Activated CD4-positive, alpha-beta T cell treated with anti-CD3 and anti-CD28 coated beads for 36 hours (primary cell): ENCODE data around the gene KRTAP9-6. TPM values are rescaled to one million over a fixed set of nuclear protein-coding genes. Genes with fewer than 3 reads are reported as not detected.
"Not testable (repeated sequence)": the region's sequence is repeated elsewhere in the genome, so short reads cannot be mapped to it uniquely, and the experiment has no call there.

Source experiments
- ATAC-seq: fragments of 200-7000 bp; cut with Tn5 transposase; one replicate; pipeline ENCODE4 v1.10.0; 2021; ENCODE audit warnings: mild to moderate bottlenecking, moderate library complexity
- CTCF ChIA-PET: fragments of 350-600 bp; sonication (Branson Sonifier 250); formaldehyde crosslinking; loops from one replicate; lab custom pipeline; 2021; ENCODE audit warnings: antibody characterized with exemption; lab: Charles Lee
- POLR2A ChIA-PET: fragments of 350-600 bp; sonication (Branson Sonifier 250); formaldehyde crosslinking; loops from one replicate; lab custom pipeline; 2021; ENCODE audit warnings: antibody characterized with exemption, inconsistent platforms; lab: Charles Lee
- DNase-seq: peaks from one replicate; pipeline ENCODE4 v3.0.0-alpha.2; 2020
- H3K27ac Mint-ChIP-seq: one replicate; pipeline ENCODE4 v1.8.0; 2021; ENCODE audit warnings: mixed read lengths
- H3K27me3 Mint-ChIP-seq: one replicate; pipeline ENCODE4 v1.8.0; 2021; ENCODE audit warnings: mixed read lengths
- H3K36me3 Mint-ChIP-seq: one replicate; pipeline ENCODE4 v1.8.0; 2021; ENCODE audit warnings: low read depth, mixed read lengths
- H3K4me1 Mint-ChIP-seq: one replicate; pipeline ENCODE4 v1.8.0; 2021; ENCODE audit warnings: mixed read lengths
- H3K4me3 Mint-ChIP-seq: one replicate; pipeline ENCODE4 v1.8.0; 2021; ENCODE audit warnings: mild to moderate bottlenecking, moderate library complexity, mixed read lengths
- H3K9me3 Mint-ChIP-seq: one replicate; pipeline ENCODE4 v1.8.0; 2021; ENCODE audit warnings: low read depth, mixed read lengths
- intact Hi-C, 2 experiments: fragments of 100-400 bp; cut with DNase I in 1 of 2; cut with micrococcal nuclease in 1 of 2; formaldehyde crosslinking; loops; one replicate each; pipeline versions ENCODE4 v1.14.2 to v1.15.1; 2022 to 2024; cut with DNase I, micrococcal nuclease
- total RNA-seq, 2 experiments: library from RNA; stranded (reverse); gene quantifications; one replicate each; pipeline ENCODE4 v1.2.3, GENCODE V29; 2021

KRTAP9-6 gene, protein sequence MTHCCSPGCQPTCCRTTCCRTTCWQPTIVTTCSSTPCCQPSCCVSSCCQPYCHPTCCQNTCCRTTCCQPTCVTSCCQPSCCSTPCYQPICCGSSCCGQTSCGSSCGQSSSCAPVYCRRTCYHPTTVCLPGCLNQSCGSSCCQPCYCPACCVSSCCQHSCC
- not detected for total RNA-seq

DNA sequence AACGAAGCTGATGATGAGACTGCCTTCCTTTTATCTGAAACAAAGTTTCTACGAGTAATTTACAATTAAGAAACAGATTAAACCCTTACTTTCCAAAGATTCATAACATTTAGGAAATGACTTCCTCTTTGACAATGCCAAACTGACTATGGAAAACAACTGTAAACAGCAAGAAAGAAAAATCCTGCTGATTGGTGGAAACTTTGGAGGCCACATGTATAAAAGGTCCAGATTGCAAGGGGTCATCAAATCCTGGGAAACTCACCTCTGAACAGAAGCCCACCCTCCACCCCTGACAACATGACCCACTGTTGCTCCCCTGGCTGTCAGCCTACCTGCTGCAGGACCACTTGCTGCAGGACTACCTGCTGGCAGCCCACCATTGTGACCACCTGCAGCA lies at the start of gene KRTAP9-6:
TSS of gene KRTAP9-6 (plus strand) at position 301 of the 400 bp plus-strand sequence. CDS start at position 301, 0 bp downstream.
- Mint-ChIP-seq H3K9me3 (no peaks in the 10 kb centered on the region), H3K4me1 (peaks cover 18% of the 10 kb centered on the region), H3K27ac (no peak within 1 kb of the TSS), H3K36me3 (no peaks in the 10 kb centered on the region), H3K27me3 (no peaks in the 10 kb centered on the region), H3K4me3 (no peak within 1 kb of the TSS)
- intact Hi-C loops: no loop called here
- ATAC-seq (no peak), DNase-seq (no peak)
- ChIA-PET CTCF (no interaction called here), POLR2A (no interaction called here)

GRCh38 chr17:41215681-41216080 lies 49.5 kb upstream of the KRTAP9-6 start:
- Mint-ChIP-seq H3K9me3 (peaks cover 4% of the 10 kb centered on the region), H3K4me1 (peaks cover 8% of the 10 kb centered on the region), H3K36me3 (no peaks in the 10 kb centered on the region), H3K27me3 (peaks cover 7% of the 10 kb centered on the region), H3K27ac (no peak overlapping the region), H3K4me3 (no peak overlapping the region)
- intact Hi-C loops: no loop called here
- ChIA-PET CTCF (interaction anchor here (0.6 kb wide), 1 partner anchor 308 kb away, joined by 3 read pairs; no protein-coding TSS in a partner anchor), POLR2A (no interaction called here)
- ATAC-seq (no peak), DNase-seq (no peak)

GRCh38 chr17:41223821-41224220 lies 41.4 kb upstream of the KRTAP9-6 start:
- no peak for ATAC-seq
- Mint-ChIP-seq H3K36me3 (no peaks in the 10 kb centered on the region), H3K9me3 (peaks cover 4% of the 10 kb centered on the region), H3K27ac (no peak overlapping the region), H3K27me3 (no peaks in the 10 kb centered on the region), H3K4me1 (no peaks in the 10 kb centered on the region), H3K4me3 (no peak overlapping the region)
- intact Hi-C loops: no loop called here
- DNase-seq: no peak
- ChIA-PET CTCF (no interaction called here), POLR2A (no interaction called here)

DNA sequence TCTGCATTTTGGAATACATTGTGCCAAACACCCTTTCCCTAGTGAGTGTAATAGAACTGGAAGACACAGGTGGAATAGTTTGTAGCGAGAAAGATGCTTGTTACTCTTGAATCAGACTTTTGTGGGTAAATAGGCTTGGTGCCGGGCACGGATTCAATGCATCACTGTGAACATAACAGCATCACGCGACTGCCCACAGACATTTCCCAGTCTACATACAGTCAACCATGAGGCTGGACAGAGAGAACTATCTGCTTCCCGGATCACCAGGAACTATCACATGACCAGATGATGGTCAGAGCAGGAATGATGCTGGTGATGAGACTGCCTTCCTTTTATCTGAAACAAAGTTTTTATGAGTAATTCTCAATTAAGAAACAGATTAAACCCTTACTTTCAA lies 39.1 kb upstream of the KRTAP9-6 start:
- Mint-ChIP-seq H3K27me3 (no peaks in the 10 kb centered on the region), H3K36me3 (no peaks in the 10 kb centered on the region), H3K27ac (no peak overlapping the region), H3K4me1 (no peaks in the 10 kb centered on the region), H3K4me3 (no peak overlapping the region), H3K9me3 (no peaks in the 10 kb centered on the region)
- intact Hi-C loops: no loop called here
- no peak for ATAC-seq
- CTCF ChIA-PET: interaction anchor here (0.7 kb wide), 1 partner anchor 376 kb away, joined by 3 read pairs; no protein-coding TSS in a partner anchor
- POLR2A ChIA-PET: no interaction called here
- no peak for DNase-seq

GRCh38 chr17:41226598-41227095 lies 38.5 kb upstream of the KRTAP9-6 start, which contains the start of gene KRTAP9-2:
TSS of gene KRTAP9-2 (plus strand) at chr17:41226648. CDS start at chr17:41226655, 7 bp downstream.
- CTCF ChIA-PET, H3K27me3 Mint-ChIP-seq, H3K36me3 Mint-ChIP-seq, DNase-seq, H3K4me3 Mint-ChIP-seq, intact Hi-C loops, H3K4me1 Mint-ChIP-seq, ATAC-seq, H3K9me3 Mint-ChIP-seq, H3K27ac Mint-ChIP-seq, POLR2A ChIA-PET: not testable (repeated sequence)

DNA sequence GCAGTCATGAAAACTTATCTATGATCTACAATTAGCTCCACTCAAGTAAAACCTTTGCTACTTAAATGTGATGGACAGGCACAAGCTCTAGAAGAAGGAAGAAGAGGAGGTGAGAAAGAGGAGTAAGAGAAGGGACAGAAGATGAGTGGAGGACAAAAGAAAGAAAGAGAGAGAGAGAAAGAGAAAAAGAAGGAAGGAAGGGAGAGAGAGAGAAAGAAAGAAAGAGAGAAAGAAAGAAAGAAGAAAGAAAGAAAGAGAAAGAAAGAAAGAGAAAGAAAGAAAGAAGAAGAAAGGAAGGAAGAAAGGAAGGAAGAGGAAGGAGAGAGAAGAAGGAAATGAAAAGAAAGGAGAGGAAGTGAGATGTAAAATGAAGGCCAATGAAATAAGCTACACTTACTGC lies 35.1 kb upstream of the KRTAP9-6 start:
- no peak for ATAC-seq
- Mint-ChIP-seq H3K27ac (no peak overlapping the region), H3K9me3 (no peaks in the 10 kb centered on the region), H3K4me1 (no peaks in the 10 kb centered on the region), H3K4me3 (no peak overlapping the region), H3K36me3 (no peaks in the 10 kb centered on the region), H3K27me3 (peaks cover 4% of the 10 kb centered on the region)
- ChIA-PET CTCF (no interaction called here), POLR2A (interaction anchor here (0.6 kb wide), 1 partner anchor 93 kb away, joined by 4 read pairs; no protein-coding TSS in a partner anchor)
- intact Hi-C loops: no loop called here
- DNase-seq: no peak

GRCh38 chr17:41231731-41232130 lies 33.4 kb upstream of the KRTAP9-6 start:
- Mint-ChIP-seq H3K36me3 (no peaks in the 10 kb centered on the region), H3K4me1 (no peaks in the 10 kb centered on the region), H3K4me3 (no peak overlapping the region), H3K27me3 (peaks cover 4% of the 10 kb centered on the region), H3K9me3 (no peaks in the 10 kb centered on the region), H3K27ac (no peak overlapping the region)
- ATAC-seq: no peak
- ChIA-PET POLR2A (no interaction called here), CTCF (no interaction called here)
- intact Hi-C loops: no loop called here
- DNase-seq: no peak

- H3K9me3 Mint-ChIP-seq, H3K27me3 Mint-ChIP-seq, POLR2A ChIA-PET, H3K4me1 Mint-ChIP-seq, H3K36me3 Mint-ChIP-seq, intact Hi-C loops, CTCF ChIA-PET, H3K4me3 Mint-ChIP-seq, DNase-seq, ATAC-seq: not testable (repeated sequence)
- peak within 1 kb of the TSS; percentile 18 for H3K27ac Mint-ChIP-seq
These were observed 32.6 kb upstream of the KRTAP9-6 start, which contains the start of gene KRTAP9-3 for GRCh38 chr17:41232399-41233105. TSS of gene KRTAP9-3 (plus strand) at chr17:41232449. CDS start at chr17:41232502, 53 bp downstream.

- POLR2A ChIA-PET, CTCF ChIA-PET, ATAC-seq, H3K27me3 Mint-ChIP-seq, H3K36me3 Mint-ChIP-seq, DNase-seq, H3K4me1 Mint-ChIP-seq, intact Hi-C loops, H3K4me3 Mint-ChIP-seq, H3K27ac Mint-ChIP-seq, H3K9me3 Mint-ChIP-seq: not testable (repeated sequence)
These were observed 28.1 kb upstream of the KRTAP9-6 start for GRCh38 chr17:41237116-41237515.

DNA sequence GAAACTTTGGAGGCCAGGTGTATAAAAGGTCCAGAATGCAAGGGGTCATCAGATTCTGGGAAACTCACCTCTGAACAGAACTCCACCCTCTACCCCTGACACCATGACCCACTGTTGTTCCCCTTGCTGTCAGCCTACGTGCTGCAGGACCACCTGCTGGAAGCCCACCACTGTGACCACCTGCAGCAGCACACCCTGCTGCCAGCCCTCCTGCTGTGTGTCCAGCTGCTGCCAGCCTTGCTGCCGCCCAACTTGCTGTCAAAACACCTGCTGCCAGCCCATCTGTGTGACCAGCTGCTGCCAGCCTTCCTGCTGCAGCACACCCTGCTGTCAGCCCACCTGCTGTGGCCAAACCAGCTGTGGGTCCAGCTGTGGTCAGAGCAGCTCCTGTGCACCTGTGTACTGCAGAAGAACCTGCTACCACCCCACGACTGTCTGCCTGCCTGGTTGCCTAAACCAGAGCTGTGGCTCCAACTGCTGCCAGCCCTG lies 27.2 kb upstream of the KRTAP9-6 start, which contains the start of gene KRTAP9-8:
TSS of gene KRTAP9-8 (plus strand) at position 51 of the 489 bp plus-strand sequence. CDS start at position 104, 53 bp downstream.
- H3K27ac Mint-ChIP-seq, DNase-seq, POLR2A ChIA-PET, ATAC-seq, H3K9me3 Mint-ChIP-seq, H3K4me1 Mint-ChIP-seq, CTCF ChIA-PET, H3K27me3 Mint-ChIP-seq, H3K4me3 Mint-ChIP-seq, H3K36me3 Mint-ChIP-seq, intact Hi-C loops: not testable (repeated sequence)

DNA sequence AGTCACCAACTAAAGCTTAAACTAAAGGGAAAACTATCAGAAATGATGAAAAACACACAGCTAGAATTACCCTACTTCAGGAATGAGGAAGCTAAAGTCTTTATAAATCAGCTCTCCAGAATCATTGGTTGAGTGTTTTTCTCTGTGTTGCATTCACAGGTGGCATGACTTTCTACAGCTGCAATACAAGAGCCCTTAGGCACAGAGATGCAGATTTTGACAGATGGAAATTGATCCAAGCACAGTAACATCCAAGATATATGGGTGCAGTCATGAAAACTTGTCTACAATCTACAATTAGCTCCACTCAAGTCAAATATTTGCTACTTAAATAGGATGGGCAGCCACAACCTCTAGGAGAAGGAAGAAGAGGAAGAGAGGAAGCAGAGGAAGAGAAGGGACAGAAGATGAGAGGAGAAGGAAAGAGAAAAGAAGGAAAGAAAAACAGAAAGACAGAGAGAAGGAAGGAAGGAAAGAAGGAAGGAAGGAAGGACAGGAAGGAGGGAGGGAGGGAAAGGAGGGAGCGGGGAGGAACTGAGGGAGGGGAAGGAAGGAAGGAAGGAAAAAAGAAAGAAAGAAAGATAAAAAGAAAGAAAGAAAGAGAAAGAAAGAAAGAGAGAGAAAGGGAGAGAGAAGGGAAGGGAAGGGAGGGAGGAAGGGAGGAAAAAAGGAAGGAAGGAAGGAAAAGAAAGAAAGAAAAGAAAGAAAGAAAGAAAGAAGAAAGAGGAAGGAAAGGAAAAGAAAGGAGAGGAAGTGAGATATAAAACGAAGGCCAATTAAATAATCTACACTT lies 18.0 kb upstream of the KRTAP9-6 start:
- H3K9me3 Mint-ChIP-seq, H3K36me3 Mint-ChIP-seq, CTCF ChIA-PET, H3K27me3 Mint-ChIP-seq, POLR2A ChIA-PET, ATAC-seq, H3K27ac Mint-ChIP-seq, H3K4me3 Mint-ChIP-seq, H3K4me1 Mint-ChIP-seq, intact Hi-C loops, DNase-seq: not testable (repeated sequence)
